B cell (primary cell): ENCODE data around the gene KIF17.

ENCODE experiments used
- EZH2 ChIP-seq: IDR thresholded peaks from 2 replicates; pipeline ENCODE4 v1.6.1; 2012; ENCODE audit warnings: borderline replicate concordance, low read depth, mild to moderate bottlenecking, moderate library complexity, low read length; ENCODE audit not compliant: insufficient read depth, poor library complexity, severe bottlenecking
- TF ChIP-seq, protein P1 (sequence below): fragments of 200-600 bp; IDR thresholded peaks from one replicate; pipeline ENCODE4 v1.8.0; 2022; ENCODE audit warnings: antibody characterized with exemption, mild to moderate bottlenecking

GRCh38 chr1:20727746-20728316, 10.0 kb upstream of the KIF17 start:
- TF ChIP-seq, protein P1, sequence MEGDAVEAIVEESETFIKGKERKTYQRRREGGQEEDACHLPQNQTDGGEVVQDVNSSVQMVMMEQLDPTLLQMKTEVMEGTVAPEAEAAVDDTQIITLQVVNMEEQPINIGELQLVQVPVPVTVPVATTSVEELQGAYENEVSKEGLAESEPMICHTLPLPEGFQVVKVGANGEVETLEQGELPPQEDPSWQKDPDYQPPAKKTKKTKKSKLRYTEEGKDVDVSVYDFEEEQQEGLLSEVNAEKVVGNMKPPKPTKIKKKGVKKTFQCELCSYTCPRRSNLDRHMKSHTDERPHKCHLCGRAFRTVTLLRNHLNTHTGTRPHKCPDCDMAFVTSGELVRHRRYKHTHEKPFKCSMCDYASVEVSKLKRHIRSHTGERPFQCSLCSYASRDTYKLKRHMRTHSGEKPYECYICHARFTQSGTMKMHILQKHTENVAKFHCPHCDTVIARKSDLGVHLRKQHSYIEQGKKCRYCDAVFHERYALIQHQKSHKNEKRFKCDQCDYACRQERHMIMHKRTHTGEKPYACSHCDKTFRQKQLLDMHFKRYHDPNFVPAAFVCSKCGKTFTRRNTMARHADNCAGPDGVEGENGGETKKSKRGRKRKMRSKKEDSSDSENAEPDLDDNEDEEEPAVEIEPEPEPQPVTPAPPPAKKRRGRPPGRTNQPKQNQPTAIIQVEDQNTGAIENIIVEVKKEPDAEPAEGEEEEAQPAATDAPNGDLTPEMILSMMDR, result no peak
- TF ChIP-seq EZH2, result no peak
